Mesodermal cell (in vitro differentiated cells): ENCODE measurements around the gene MBNL3.

ENCODE experiments used
- H3K27ac ChIP-seq: 2 replicates; pipeline ENCODE4 v1.7.0; 2013; ENCODE audit warnings: mild to moderate bottlenecking, low read depth, low read length, moderate library complexity; ENCODE audit not compliant: severe bottlenecking
- H3K36me3 ChIP-seq: 2 replicates; pipeline ENCODE4 v1.7.1; 2013; ENCODE audit warnings: mild to moderate bottlenecking, low read length, moderate library complexity; ENCODE audit not compliant: control insufficient read depth, insufficient read depth
- H3K4me1 ChIP-seq: one replicate; pipeline ENCODE4 v1.7.1; 2013; ENCODE audit warnings: mild to moderate bottlenecking, low read length; ENCODE audit not compliant: insufficient read depth, control insufficient read depth, poor library complexity, severe bottlenecking
- H3K4me3 ChIP-seq: 2 replicates; pipeline ENCODE4 v1.7.0; 2013; ENCODE audit warnings: low read length, control low read depth, mild to moderate bottlenecking; ENCODE audit not compliant: insufficient read depth, poor library complexity, severe bottlenecking; ENCODE audit errors: extremely low read depth
- H3K9me3 ChIP-seq: 2 replicates; pipeline ENCODE4 v1.7.1; 2013; ENCODE audit warnings: mild to moderate bottlenecking, low read length, moderate library complexity; ENCODE audit not compliant: control insufficient read depth
- WGBS, 2 experiments: methylation state at CpG; one replicate each; pipeline ENCODE4 v1.1.5; 2013; ENCODE audit warnings: missing lambda C conversion rate in 2 of 2; ENCODE audit not compliant: insufficient coverage in 2 of 2; 5-methylcytosine and 5-hydroxymethylcytosine counted together

Gene MBNL3

DNA sequence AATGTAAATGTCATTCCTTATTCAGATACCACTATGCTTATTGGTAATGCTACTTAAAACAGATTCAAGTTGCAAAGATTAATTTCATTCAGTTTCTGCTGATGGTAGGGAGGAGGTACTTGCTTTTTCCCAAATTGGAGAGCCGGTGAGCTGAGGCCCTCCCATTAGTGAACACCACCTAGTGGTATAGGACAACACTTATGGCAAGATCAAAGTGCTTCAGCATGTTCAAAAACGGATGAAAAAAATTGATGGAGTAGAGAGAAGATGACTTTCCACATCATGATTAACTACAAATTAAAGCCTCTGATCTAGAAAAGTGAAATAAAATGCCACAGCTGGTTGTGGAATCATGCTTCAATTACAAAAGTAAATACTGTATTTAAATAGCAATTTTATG is 112.9 kb downstream of the MBNL3 start:
- Histone ChIP-seq H3K4me1 (no peaks in the 10 kb centered on the region), H3K9me3 (no peaks in the 10 kb centered on the region), H3K27ac (no peak overlapping the region), H3K4me3 (no peak overlapping the region), H3K36me3 (no peaks in the 10 kb centered on the region)
- no CpG with 5 or more reads among the region's 2 CpGs for WGBS, 2 experiments

DNA sequence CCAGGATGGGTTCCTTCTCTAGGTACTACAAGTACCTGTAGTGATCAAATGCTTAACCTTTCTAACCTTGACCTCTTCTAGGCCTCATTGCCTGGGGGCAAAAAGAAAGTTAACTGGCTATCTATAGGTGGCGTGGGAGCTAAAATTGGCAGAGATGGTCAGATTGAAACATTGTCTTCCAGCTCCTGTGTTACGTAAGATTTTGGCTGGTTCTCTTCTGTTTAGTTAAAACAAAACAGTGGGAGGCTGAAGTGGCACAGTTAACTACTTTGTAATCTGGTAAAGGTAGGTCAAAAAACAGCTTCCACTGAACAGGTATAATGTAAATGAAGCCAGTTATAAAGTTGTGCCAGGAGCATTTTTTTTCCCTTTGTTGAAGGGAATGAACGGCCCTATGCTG is 115.2 kb downstream of the MBNL3 start:
- Histone ChIP-seq H3K36me3 (no peaks in the 10 kb centered on the region), H3K4me1 (no peaks in the 10 kb centered on the region), H3K27ac (no peak overlapping the region), H3K9me3 (no peaks in the 10 kb centered on the region), H3K4me3 (no peak overlapping the region)
- 100% methylated on average over 1 of the region's 3 CpGs; no CpG with 5 or more reads in 1 of the 2 experiments for WGBS, 2 experiments

DNA sequence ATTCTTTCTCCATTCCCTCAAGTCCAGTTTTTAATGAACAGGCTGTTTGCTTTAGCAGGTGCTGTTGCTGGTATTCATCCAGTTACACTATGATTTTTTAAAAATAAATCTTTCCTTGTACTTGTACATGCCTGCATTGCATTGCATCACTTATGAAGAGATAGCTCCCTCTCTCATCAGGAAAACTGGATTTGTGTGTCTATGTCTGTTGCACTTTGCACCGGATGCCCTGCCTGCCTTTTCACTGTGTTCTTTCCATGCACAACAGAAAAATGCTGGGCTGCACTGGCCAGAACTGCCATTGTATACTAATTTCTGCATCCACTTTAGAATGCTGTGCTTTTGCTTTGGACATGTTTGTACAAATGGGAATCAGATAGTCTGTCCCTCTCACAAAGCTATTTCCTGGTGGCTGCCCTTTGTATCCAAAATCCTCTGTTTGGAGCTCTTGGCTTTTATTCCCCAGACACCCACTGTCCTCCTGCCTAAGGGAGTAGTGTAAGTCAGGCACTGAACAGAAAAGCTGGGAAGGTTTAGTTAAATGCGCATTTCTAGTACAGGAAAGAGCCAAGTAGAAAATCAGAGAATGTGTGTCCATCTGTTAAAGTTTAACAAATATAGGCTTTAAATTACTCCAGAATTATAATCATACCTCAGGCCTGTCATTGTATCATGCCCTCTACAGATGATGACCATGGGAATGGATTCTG is 119.1 kb downstream of the MBNL3 start:
- WGBS, 2 experiments: no CpG with 5 or more reads among the region's 2 CpGs

DNA sequence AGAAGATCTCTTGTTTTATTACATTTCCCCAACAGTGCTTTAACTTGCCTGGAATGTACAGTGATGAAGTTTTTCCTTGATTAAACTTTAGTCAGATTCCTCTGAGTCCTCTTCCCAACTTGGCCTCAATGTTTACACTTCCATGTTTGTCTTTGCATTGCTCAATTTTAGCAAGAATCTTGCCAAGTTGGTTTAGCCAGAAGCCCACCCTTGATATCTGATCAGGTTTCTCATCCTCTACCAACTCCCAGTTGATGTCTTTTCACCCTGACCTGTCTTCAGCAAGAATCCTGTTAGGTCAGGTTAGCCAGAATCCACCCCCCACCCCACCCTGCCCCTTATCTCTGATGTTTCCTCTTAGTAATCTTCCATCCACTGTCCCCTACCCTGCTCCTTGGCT is 120.9 kb downstream of the MBNL3 start:
- Histone ChIP-seq H3K9me3 (no peaks in the 10 kb centered on the region), H3K4me1 (no peaks in the 10 kb centered on the region), H3K27ac (no peak overlapping the region), H3K36me3 (no peaks in the 10 kb centered on the region), H3K4me3 (no peak overlapping the region)

More for the DNA sequence above, 119.1 kb downstream of the MBNL3 start:
- Histone ChIP-seq H3K27ac (no peak overlapping the region), H3K4me3 (no peak overlapping the region), H3K9me3 (no peaks in the 10 kb centered on the region), H3K36me3 (no peaks in the 10 kb centered on the region), H3K4me1 (no peaks in the 10 kb centered on the region)

DNA sequence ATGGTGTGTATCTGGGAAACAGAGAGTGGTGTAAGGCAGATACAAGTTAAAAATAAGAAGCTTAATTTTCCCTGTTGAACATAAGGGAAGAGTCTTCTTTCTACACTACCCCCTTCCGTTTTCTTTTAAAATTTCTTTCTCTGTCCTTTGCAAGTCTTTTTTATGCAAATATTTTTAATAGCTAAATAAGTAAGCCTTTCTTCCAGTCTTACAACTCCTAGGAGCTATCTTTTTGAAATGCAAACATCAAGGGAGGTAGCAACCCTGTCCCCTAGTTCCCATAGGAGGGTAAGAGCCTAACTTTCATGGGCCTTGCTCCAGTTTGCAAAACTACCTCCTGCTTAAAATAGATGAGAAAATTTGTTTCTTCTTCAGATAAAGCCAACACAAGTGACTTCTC is 121.5 kb downstream of the MBNL3 start:
- H3K4me1 ChIP-seq: no peaks in the 10 kb centered on the region
- no peaks in the 10 kb centered on the region for H3K9me3 ChIP-seq
- no peaks in the 10 kb centered on the region for H3K36me3 ChIP-seq
- WGBS, 2 experiments: no CpG with 5 or more reads among the region's 1 CpG
- no peak overlapping the region for H3K27ac ChIP-seq
- H3K4me3 ChIP-seq: no peak overlapping the region

GRCh38 chrX:132365490-132365889 is 123.3 kb downstream of the MBNL3 start:
- Histone ChIP-seq H3K4me1 (no peaks in the 10 kb centered on the region), H3K36me3 (no peaks in the 10 kb centered on the region), H3K9me3 (no peaks in the 10 kb centered on the region), H3K4me3 (no peak overlapping the region), H3K27ac (no peak overlapping the region)

GRCh38 chrX:132364313-132364712 is 124.5 kb downstream of the MBNL3 start:
- no peaks in the 10 kb centered on the region for H3K4me1 ChIP-seq
- H3K4me3 ChIP-seq: no peak overlapping the region
- H3K36me3 ChIP-seq: no peaks in the 10 kb centered on the region
- H3K27ac ChIP-seq: no peak overlapping the region
- no peaks in the 10 kb centered on the region for H3K9me3 ChIP-seq
- WGBS, 2 experiments: 76 to 94% methylated on average over 2 of the region's 3 CpGs

DNA sequence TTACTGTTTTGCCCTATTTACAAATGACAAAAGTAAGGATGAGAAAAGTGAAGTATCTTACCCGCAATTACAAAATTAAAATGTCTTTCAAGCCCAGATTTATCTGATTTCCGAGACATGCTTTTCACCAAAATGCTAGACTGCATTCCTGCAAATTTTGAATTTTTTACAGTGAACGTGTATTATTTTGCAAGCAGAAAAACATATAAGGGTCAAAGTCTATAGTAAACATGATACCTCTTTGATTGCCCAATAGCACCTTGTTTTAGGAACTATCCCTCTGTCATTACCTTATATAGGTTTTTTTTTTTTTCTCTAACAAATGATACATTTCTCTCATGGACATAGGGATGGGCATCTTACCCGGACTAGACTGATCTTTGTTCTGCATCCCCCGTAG is 135.4 kb downstream of the MBNL3 start:
- Histone ChIP-seq H3K9me3 (no peaks in the 10 kb centered on the region), H3K4me3 (no peak overlapping the region), H3K4me1 (no peaks in the 10 kb centered on the region), H3K27ac (no peak overlapping the region), H3K36me3 (no peaks in the 10 kb centered on the region)
- no CpG with 5 or more reads among the region's 5 CpGs for WGBS, 2 experiments

DNA sequence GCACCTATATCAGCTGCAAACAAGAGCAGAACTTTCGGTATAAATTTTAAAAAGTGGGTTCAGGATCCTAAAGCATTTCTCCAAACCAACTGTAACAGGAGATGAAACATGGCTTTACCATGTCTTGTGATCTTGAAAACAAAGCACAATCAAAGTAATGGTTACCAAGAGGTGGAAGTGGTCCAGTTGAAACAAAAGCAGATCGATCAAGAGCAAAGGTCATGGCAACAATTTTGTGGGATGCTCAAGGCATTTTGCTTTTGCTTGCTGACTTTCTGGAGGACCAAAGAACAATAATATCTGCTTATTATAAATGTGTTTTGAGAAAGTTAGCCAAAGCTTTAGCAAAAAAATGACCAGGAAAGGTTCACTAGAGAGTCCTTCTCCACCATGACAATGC is 152.7 kb downstream of the MBNL3 start:
- Histone ChIP-seq H3K9me3 (no peaks in the 10 kb centered on the region), H3K27ac (no peak overlapping the region), H3K4me1 (no peaks in the 10 kb centered on the region), H3K4me3 (no peak overlapping the region), H3K36me3 (no peaks in the 10 kb centered on the region)
- WGBS, 2 experiments: no CpG with 5 or more reads among the region's 2 CpGs

GRCh38 chrX:132333351-132333750 is 155.5 kb downstream of the MBNL3 start:
- no peaks in the 10 kb centered on the region for H3K9me3 ChIP-seq
- no peak overlapping the region for H3K4me3 ChIP-seq
- no peak overlapping the region for H3K27ac ChIP-seq
- H3K36me3 ChIP-seq: no peaks in the 10 kb centered on the region
- 70 to 100% methylated on average over 1 to 2 of the region's 4 CpGs for WGBS, 2 experiments
- no peaks in the 10 kb centered on the region for H3K4me1 ChIP-seq

DNA sequence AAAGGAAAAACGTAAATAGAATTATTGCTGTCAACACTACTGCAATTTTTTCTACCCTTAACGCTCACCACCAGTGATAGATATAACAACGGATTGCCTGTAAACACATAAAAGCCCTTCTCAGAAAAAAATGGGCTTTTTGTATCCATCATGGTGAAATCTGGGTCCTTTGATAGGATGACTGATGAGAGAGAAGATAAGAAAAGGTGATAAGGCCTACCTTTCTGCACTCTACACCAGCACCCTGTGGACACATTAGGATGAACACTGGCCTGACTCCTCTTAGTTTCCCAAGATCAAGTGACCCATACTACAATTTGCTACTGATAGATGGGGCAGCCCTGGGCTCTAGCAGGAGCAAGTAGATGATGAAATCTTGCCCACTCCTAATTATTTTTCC is 157.3 kb downstream of the MBNL3 start:
- WGBS, 2 experiments: no CpG with 5 or more reads among the region's 3 CpGs
- no peaks in the 10 kb centered on the region for H3K36me3 ChIP-seq

More for the DNA sequence above, 157.3 kb downstream of the MBNL3 start:
- H3K4me3 ChIP-seq: no peak overlapping the region
- no peak overlapping the region for H3K27ac ChIP-seq
- no peaks in the 10 kb centered on the region for H3K4me1 ChIP-seq
- no peaks in the 10 kb centered on the region for H3K9me3 ChIP-seq
